Mesothelial cell of epicardium (in vitro differentiated cells): ENCODE results near the gene TMEM186. TPM values are rescaled to one million over a fixed set of nuclear protein-coding genes. Genes with fewer than 3 reads are reported as not detected.
"Not testable (repeated sequence)": the region's sequence is repeated elsewhere in the genome, so short reads cannot be mapped to it uniquely, and the experiment has no call there.

Experiments
- DNase-seq, 2 experiments: peaks; one replicate each; pipeline ENCODE4 v3.0.0; 2021; ENCODE audit warnings: low spot score in 2 of 2; ENCODE audit not compliant: unreplicated experiment in 2 of 2
- H3K27ac Mint-ChIP-seq: 2 replicates; pipeline ENCODE4 v1.8.0; 2021; ENCODE audit warnings: mixed read lengths
- H3K27me3 Mint-ChIP-seq: 2 replicates; pipeline ENCODE4 v1.8.0; 2021; ENCODE audit warnings: low read depth, mixed read lengths
- H3K36me3 Mint-ChIP-seq: 2 replicates; pipeline ENCODE4 v1.8.0; 2021; ENCODE audit warnings: mixed read lengths
- H3K4me1 Mint-ChIP-seq: 2 replicates; pipeline ENCODE4 v1.8.0; 2021; ENCODE audit warnings: mixed read lengths
- H3K4me3 Mint-ChIP-seq: 2 replicates; pipeline ENCODE4 v1.8.0; 2021; ENCODE audit warnings: mild to moderate bottlenecking, moderate library complexity, mixed read lengths
- H3K9me3 Mint-ChIP-seq: 2 replicates; pipeline ENCODE4 v1.8.0; 2021; ENCODE audit warnings: mixed read lengths
- total RNA-seq: library from RNA; stranded (reverse); gene quantifications from 3 replicates; pipeline ENCODE4 v1.2.1, GENCODE V29; 2021
- TF ChIP-seq, protein P1 (sequence below): fragments of 200-600 bp; sonication (generic); IDR thresholded peaks from one replicate; pipeline ENCODE4 v1.5.0; 2021; ENCODE audit warnings: antibody characterized with exemption; ENCODE audit not compliant: unreplicated experiment

TMEM186 gene
- total RNA-seq, 1 donor from 2014 or later: 11.9 TPM

DNA sequence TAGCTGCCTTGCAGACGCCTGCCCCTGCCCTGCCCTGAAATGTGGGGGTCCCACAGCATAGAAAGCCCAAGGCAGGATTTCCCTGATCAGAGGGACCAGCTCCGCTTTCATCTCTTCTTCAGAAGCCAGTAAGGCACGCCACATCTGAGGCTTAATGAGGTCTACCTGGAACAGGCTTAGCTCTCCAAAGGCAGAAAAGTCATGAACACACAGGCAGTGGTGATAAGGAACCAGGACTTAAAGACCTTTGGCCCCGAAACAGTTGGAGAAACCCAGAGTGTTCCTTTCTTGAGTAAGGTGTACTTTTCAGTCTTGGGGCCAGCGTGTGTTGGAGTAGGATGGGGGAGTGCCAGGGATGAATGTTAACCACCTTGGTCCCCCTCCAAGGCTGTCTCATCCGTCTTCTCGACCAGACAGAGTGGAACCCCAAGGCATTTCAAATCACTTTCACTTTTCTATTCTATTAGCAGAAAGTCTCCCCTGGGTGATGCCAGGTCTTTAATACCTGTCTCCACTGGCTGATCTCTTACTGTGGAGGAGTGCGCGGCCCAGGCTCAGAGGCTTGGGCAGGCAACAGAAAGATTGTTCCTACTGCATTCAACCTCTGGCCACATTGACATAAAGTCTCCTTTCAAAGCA, 43.9 kb downstream of the TMEM186 start:
- Mint-ChIP-seq H3K27ac (peak overlapping the region; percentile 66), H3K4me3 (no peak overlapping the region), H3K9me3 (no peaks in the 10 kb centered on the region), H3K4me1 (peaks cover 18% of the 10 kb centered on the region), H3K27me3 (no peaks in the 10 kb centered on the region), H3K36me3 (peaks cover 17% of the 10 kb centered on the region)
- no peak for DNase-seq
- TF ChIP-seq, protein P1, sequence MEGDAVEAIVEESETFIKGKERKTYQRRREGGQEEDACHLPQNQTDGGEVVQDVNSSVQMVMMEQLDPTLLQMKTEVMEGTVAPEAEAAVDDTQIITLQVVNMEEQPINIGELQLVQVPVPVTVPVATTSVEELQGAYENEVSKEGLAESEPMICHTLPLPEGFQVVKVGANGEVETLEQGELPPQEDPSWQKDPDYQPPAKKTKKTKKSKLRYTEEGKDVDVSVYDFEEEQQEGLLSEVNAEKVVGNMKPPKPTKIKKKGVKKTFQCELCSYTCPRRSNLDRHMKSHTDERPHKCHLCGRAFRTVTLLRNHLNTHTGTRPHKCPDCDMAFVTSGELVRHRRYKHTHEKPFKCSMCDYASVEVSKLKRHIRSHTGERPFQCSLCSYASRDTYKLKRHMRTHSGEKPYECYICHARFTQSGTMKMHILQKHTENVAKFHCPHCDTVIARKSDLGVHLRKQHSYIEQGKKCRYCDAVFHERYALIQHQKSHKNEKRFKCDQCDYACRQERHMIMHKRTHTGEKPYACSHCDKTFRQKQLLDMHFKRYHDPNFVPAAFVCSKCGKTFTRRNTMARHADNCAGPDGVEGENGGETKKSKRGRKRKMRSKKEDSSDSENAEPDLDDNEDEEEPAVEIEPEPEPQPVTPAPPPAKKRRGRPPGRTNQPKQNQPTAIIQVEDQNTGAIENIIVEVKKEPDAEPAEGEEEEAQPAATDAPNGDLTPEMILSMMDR: no peak

DNA sequence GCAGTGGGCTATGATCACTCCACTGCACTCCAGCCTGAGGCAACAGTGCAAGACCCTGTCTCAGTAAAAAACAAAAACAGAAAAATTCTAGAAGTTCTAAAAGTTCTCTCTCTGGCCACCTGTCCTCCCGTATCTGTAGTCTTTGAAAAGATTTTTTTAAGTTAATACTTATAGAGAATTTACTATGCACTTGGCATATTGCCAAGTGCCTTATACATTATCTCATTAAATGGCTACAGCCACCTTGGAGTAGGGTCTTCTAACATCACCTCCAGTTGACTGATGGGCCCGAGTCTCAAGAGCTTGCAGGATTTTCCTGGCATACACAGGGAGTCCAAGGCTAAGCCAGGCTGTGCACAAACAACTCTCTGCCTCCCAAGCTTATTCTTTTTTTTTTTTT, 44.7 kb downstream of the TMEM186 start:
- H3K27ac Mint-ChIP-seq: no peak overlapping the region
- TF ChIP-seq, protein P1: no peak

DNA sequence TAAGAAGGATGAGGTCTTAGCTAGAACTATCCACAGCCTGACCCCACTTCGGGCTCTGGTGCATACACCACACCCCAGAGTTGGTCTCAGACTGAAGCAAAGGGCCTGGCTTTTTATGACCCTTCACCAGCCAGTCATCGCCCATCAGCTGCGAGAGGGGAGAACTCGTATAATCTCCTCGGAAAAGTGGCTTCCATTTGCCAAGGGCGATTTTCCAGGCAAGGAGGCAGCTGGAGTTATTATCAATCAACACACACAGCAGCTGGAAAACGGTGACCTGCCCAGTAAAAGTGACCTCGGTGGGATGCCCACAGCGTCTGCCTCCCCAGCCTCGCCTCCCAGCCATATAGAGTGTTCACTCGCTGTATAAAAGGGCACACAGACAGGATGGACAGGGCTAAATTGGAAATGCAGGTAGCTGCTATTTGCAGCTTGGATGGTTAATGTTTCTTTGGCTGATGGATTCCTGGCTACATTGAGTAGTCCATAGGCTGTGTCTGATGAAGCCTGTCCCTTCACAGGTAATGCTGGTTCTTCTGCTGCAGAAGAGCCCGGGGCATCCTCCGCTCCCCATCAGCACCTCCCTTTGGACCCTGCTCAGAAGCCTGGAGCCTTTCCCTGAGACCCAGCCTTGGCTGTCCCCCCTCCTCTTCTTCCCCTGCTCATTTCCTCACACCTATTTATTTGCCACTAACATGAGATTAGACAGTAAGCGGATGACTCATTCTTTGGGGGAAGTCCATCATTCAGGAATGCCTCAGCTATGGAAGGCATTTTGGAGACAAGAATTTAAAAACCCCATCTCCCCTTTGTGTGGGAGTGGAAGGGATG, 45.7 kb downstream of the TMEM186 start:
- no peak for DNase-seq

More for the DNA sequence above, 44.7 kb downstream of the TMEM186 start:
- H3K36me3 Mint-ChIP-seq: peaks cover 11% of the 10 kb centered on the region
- H3K4me3 Mint-ChIP-seq: no peak overlapping the region
- no peak for DNase-seq
- H3K27me3 Mint-ChIP-seq: no peaks in the 10 kb centered on the region
- no peaks in the 10 kb centered on the region for H3K9me3 Mint-ChIP-seq
- H3K4me1 Mint-ChIP-seq: peaks cover 18% of the 10 kb centered on the region

DNA sequence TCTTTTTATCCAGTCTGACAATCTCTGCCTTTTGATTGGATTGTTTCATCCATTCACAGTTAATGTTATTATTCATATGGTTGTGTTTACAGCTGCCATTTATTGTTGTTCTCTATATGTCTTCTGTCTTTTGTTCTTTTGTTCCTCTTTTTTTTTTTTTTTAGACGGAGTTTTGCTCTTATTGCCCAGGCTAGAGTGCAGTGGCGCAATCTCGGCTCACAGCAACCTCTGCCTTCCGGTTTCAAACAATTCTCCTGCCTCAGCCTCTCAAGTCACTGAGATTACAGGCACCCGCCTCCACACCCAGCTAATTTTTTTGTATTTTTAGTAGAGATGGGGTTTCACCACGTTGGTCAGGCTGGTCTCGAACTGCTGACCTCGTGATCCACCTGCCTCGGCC, 48.5 kb downstream of the TMEM186 start:
- not testable (repeated sequence) for H3K27me3 Mint-ChIP-seq, H3K9me3 Mint-ChIP-seq, DNase-seq, H3K36me3 Mint-ChIP-seq, H3K4me3 Mint-ChIP-seq, H3K27ac Mint-ChIP-seq
- peaks cover 15% of the 10 kb centered on the region for H3K4me1 Mint-ChIP-seq

More for the DNA sequence above, 45.7 kb downstream of the TMEM186 start:
- Mint-ChIP-seq H3K27me3 (no peaks in the 10 kb centered on the region), H3K27ac (peak overlapping the region; percentile 72), H3K4me1 (peaks cover 18% of the 10 kb centered on the region), H3K36me3 (peaks cover 7% of the 10 kb centered on the region), H3K4me3 (no peak overlapping the region), H3K9me3 (no peaks in the 10 kb centered on the region)
- TF ChIP-seq, protein P1: no peak

Other genes with a start within 250 kb of the TMEM186 start
- not detected in 3 replicates for gene TMEM114, start 207.1 kb downstream of the TMEM186 start, total RNA-seq
- 57.3 to 65.8 TPM (median 63.3 TPM) in 3 replicates for gene METTL22, start 175.9 kb downstream of the TMEM186 start, total RNA-seq
- 20.7 to 21.6 TPM (median 21.4 TPM) in 3 replicates for gene ABAT, start 123.0 kb downstream of the TMEM186 start, total RNA-seq
- 41.3 to 41.7 TPM (median 41.4 TPM) in 3 replicates for gene PMM2, start 200 bp upstream of the TMEM186 start, total RNA-seq
- gene CARHSP1, start 71.4 kb upstream of the TMEM186 start, total RNA-seq: 78.6 to 84.2 TPM (median 80.3 TPM) in 3 replicates
- gene LITAFD, start 84.7 kb upstream of the TMEM186 start, total RNA-seq: not detected in 3 replicates
- gene USP7, start 166.3 kb upstream of the TMEM186 start, total RNA-seq: 135 to 139 TPM (median 136 TPM) in 3 replicates